GM12878 (cell line): ENCODE results near the gene NFYC.

Source experiments
- FOXK2 ChIP-seq: fragments of 450-650 bp; IDR thresholded peaks from 2 replicates; pipeline ENCODE4 v1.6.1; 2017; ENCODE audit warnings: mild to moderate bottlenecking, moderate library complexity
- POLR2AphosphoS5 ChIP-seq: IDR thresholded peaks from 2 replicates; pipeline ENCODE4 v1.6.1; 2011; ENCODE audit warnings: mild to moderate bottlenecking, low read length, inconsistent platforms
- RAD51 ChIP-seq: fragments of 450-650 bp; IDR thresholded peaks from 2 replicates; pipeline ENCODE4 v1.6.1; 2016; ENCODE audit warnings: moderate library complexity, mild to moderate bottlenecking, inconsistent platforms
- TF ChIP-seq, protein P1 (sequence below): fragments of 450-650 bp; IDR thresholded peaks from 2 replicates; pipeline ENCODE4 v1.6.1; 2017; ENCODE audit warnings: mild to moderate bottlenecking, moderate library complexity
- TF ChIP-seq, protein P2 (sequence below), 3 experiments: IDR thresholded peaks in 2 of 3; conservative IDR thresholded peaks in 1 of 3; 2 replicates each; pipeline ENCODE4 v1.5.1; 2011; ENCODE audit warnings: low read depth in 3 of 3, low read length in 3 of 3, mild to moderate bottlenecking in 3 of 3, control low read depth in 2 of 3, moderate library complexity in 2 of 3, inconsistent platforms in 1 of 3, mixed read lengths in 1 of 3; ENCODE audit not compliant: control insufficient read depth in 2 of 3, insufficient read depth in 1 of 3; ENCODE audit errors: extremely low read depth in 1 of 3

DNA sequence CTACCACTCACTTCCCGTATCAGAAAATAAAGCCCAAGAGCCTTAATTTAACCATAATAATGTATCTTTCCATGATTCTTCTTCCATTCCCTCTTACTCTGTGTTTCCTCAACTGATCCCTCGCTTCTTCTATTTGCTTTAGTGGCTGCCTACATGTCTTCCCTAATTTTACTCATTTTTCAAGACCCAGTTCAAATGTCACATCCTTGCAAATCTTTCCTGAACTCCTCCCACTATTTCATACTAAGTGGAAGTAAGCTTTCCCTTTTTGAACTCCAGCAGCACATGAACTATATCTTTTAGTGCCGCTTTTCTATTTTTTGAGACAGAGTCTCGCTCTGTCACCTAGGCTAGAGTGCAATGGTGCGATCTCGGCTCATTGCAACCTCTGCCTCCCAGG is 3.8 kb upstream of the NFYC start:
- TF ChIP-seq RAD51 (no peak), POLR2AphosphoS5 (no peak), FOXK2 (no peak)
- TF ChIP-seq, protein P1, sequence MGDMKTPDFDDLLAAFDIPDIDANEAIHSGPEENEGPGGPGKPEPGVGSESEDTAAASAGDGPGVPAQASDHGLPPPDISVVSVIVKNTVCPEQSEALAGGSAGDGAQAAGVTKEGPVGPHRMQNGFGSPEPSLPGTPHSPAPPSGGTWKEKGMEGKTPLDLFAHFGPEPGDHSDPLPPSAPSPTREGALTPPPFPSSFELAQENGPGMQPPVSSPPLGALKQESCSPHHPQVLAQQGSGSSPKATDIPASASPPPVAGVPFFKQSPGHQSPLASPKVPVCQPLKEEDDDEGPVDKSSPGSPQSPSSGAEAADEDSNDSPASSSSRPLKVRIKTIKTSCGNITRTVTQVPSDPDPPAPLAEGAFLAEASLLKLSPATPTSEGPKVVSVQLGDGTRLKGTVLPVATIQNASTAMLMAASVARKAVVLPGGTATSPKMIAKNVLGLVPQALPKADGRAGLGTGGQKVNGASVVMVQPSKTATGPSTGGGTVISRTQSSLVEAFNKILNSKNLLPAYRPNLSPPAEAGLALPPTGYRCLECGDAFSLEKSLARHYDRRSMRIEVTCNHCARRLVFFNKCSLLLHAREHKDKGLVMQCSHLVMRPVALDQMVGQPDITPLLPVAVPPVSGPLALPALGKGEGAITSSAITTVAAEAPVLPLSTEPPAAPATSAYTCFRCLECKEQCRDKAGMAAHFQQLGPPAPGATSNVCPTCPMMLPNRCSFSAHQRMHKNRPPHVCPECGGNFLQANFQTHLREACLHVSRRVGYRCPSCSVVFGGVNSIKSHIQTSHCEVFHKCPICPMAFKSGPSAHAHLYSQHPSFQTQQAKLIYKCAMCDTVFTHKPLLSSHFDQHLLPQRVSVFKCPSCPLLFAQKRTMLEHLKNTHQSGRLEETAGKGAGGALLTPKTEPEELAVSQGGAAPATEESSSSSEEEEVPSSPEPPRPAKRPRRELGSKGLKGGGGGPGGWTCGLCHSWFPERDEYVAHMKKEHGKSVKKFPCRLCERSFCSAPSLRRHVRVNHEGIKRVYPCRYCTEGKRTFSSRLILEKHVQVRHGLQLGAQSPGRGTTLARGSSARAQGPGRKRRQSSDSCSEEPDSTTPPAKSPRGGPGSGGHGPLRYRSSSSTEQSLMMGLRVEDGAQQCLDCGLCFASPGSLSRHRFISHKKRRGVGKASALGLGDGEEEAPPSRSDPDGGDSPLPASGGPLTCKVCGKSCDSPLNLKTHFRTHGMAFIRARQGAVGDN, result no peak
- TF ChIP-seq, protein P2, sequence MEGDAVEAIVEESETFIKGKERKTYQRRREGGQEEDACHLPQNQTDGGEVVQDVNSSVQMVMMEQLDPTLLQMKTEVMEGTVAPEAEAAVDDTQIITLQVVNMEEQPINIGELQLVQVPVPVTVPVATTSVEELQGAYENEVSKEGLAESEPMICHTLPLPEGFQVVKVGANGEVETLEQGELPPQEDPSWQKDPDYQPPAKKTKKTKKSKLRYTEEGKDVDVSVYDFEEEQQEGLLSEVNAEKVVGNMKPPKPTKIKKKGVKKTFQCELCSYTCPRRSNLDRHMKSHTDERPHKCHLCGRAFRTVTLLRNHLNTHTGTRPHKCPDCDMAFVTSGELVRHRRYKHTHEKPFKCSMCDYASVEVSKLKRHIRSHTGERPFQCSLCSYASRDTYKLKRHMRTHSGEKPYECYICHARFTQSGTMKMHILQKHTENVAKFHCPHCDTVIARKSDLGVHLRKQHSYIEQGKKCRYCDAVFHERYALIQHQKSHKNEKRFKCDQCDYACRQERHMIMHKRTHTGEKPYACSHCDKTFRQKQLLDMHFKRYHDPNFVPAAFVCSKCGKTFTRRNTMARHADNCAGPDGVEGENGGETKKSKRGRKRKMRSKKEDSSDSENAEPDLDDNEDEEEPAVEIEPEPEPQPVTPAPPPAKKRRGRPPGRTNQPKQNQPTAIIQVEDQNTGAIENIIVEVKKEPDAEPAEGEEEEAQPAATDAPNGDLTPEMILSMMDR (IDR thresholded peaks at IDR 0.05 in 2 of 3, conservative IDR thresholded peaks at IDR 0.05 in 1 of 3; ENCODE audit: control insufficient read depth in 2 of 3, extremely low read depth in 1 of 3, insufficient read depth in 1 of 3, low read depth in 3 of 3, low read length in 3 of 3), result no peak
